GM12878 (cell line): Measurements from ENCODE around the gene REEP2. TPM values are rescaled to one million over a fixed set of nuclear protein-coding genes. Genes with fewer than 3 reads are reported as not detected.
A peak's percentile ranks its signal among the peaks of the same experiment; 100 is the strongest.

Experiments
- ATAC-seq: fragments of 200-7000 bp; cut with Tn5 transposase; 3 replicates; pipeline ENCODE4 v1.9.1; 2020; ENCODE audit warnings: mild to moderate bottlenecking, moderate library complexity
- BruUV-seq: library from RNA; stranded (reverse); fragments of 400-500 nt; replicated peaks from 2 replicates; lab custom pipeline; 2021; lab: Mats Ljungman, UMichigan
- CTCF ChIA-PET: fragments of 300-600 bp; sonication (Branson Sonifier 250); formaldehyde crosslinking; extraction: SDS; loops from one replicate; lab custom pipeline; 2021; ENCODE audit warnings: inconsistent platforms; lab: Yijun Ruan, JAX
- POLR2A ChIA-PET: fragments of 350-600 bp; formaldehyde crosslinking; extraction: SDS; loops from one replicate; lab custom pipeline; 2021; ENCODE audit warnings: inconsistent platforms; lab: Charles Lee
- RAD21 ChIA-PET: fragments of 300-600 bp; sonication (Branson Sonifier 250); formaldehyde crosslinking; loops from one replicate; lab custom pipeline; 2023; ENCODE audit warnings: antibody characterized with exemption; ENCODE audit not compliant: unreplicated experiment; lab: Charles Lee
- SMC1A ChIA-PET: fragments of 300-600 bp; sonication (Branson Sonifier 250); formaldehyde crosslinking; loops from one replicate; lab custom pipeline; 2023; ENCODE audit not compliant: unreplicated experiment, uncharacterized antibody; lab: Charles Lee
- DNase-seq: peaks from one replicate; pipeline ENCODE4 v3.0.0-alpha.2; 2011; ENCODE audit warnings: low read depth, low spot score
- FAIRE-seq: peaks from 3 replicates; lab custom pipeline; 2011; peaks lifted over from hg19 to GRCh38; lab: Jason Lieb, UNC
- H2AFZ ChIP-seq: 2 replicates; pipeline ENCODE4 v1.6.0; 2011; ENCODE audit warnings: low read depth, low read length, control low read depth; ENCODE audit not compliant: control insufficient read depth
- H3K27ac ChIP-seq: 2 replicates; pipeline ENCODE4 v1.5.1; 2011; ENCODE audit warnings: control low read depth; ENCODE audit not compliant: control insufficient read depth, insufficient read depth
- H3K27me3 ChIP-seq, 2 experiments: replicated peaks in 1 of 2; 2 replicates each; pipeline versions ENCODE4 v1.6.0 to v1.6.1; 2011; ENCODE audit warnings: low read length in 1 of 2; ENCODE audit not compliant: control insufficient read depth in 2 of 2, insufficient read depth in 2 of 2
- H3K36me3 ChIP-seq, 2 experiments: 2 replicates each; pipeline ENCODE4 v1.5.1; 2011; ENCODE audit warnings: low read length in 1 of 2; ENCODE audit not compliant: control insufficient read depth in 2 of 2, insufficient read depth in 2 of 2
- H3K4me1 ChIP-seq: 2 replicates; pipeline ENCODE4 v1.6.1; 2011; ENCODE audit warnings: mild to moderate bottlenecking, low read length, moderate library complexity, mixed read lengths; ENCODE audit not compliant: control insufficient read depth, insufficient read depth
- H3K4me2 ChIP-seq: 2 replicates; pipeline ENCODE4 v1.6.0; 2011; ENCODE audit warnings: control low read depth; ENCODE audit not compliant: control insufficient read depth, insufficient read depth
- H3K4me3 ChIP-seq: fragments of 200-600 bp; sonication (generic); 2 replicates; pipeline ENCODE4 v1.5.1; 2016
- H3K79me2 ChIP-seq: 2 replicates; pipeline ENCODE4 v1.6.0; 2011; ENCODE audit warnings: low read length; ENCODE audit not compliant: control insufficient read depth, insufficient read depth
- H3K9ac ChIP-seq: 2 replicates; pipeline ENCODE4 v1.8.0; 2011; ENCODE audit warnings: low read length, control low read depth, mixed read lengths; ENCODE audit not compliant: control insufficient read depth, insufficient read depth
- H3K9me3 ChIP-seq: replicated peaks from 3 replicates; pipeline ENCODE4 v1.5.1; 2011; ENCODE audit warnings: mild to moderate bottlenecking, low read length; ENCODE audit not compliant: control insufficient read depth, insufficient read depth
- H4K20me1 ChIP-seq: 2 replicates; pipeline ENCODE4 v1.6.0; 2011; ENCODE audit not compliant: control insufficient read depth, insufficient read depth
- EP300 ChIP-seq, 2 experiments: fragments of 150-350 bp in 1 of 2; IDR thresholded peaks; 2 replicates each; pipeline ENCODE4 v1.6.1; 2011 to 2012; ENCODE audit warnings: low read depth in 2 of 2, low read length in 2 of 2, borderline replicate concordance in 1 of 2, improper control_type of control experiment in 1 of 2, inconsistent platforms in 1 of 2; ENCODE audit not compliant: control insufficient read depth in 1 of 2
- HCFC1 ChIP-seq: fragments of 150-350 bp; IDR thresholded peaks from 2 replicates; pipeline ENCODE4 v1.6.1; 2014; ENCODE audit warnings: low read length
- HDAC2 ChIP-seq: fragments of 200-600 bp; sonication (generic); IDR thresholded peaks from 2 replicates; pipeline ENCODE4 v1.6.1; 2017
- PBX3 ChIP-seq: IDR thresholded peaks from 2 replicates; pipeline ENCODE4 v1.6.1; 2011; ENCODE audit warnings: mild to moderate bottlenecking, low read depth, low read length, moderate library complexity; ENCODE audit not compliant: insufficient replicate concordance
- ZNF592 ChIP-seq: fragments of 450-650 bp; IDR thresholded peaks from 2 replicates; pipeline ENCODE4 v1.6.1; 2017; ENCODE audit warnings: mild to moderate bottlenecking, moderate library complexity
- ZSCAN29 ChIP-seq: fragments of 450-650 bp; IDR thresholded peaks from 2 replicates; pipeline ENCODE4 v1.6.1; 2017; ENCODE audit warnings: mild to moderate bottlenecking, moderate library complexity
- WGBS: methylation state at CpG from one replicate; pipeline ENCODE4 v1.1.6; 2016; ENCODE audit warnings: low lambda C conversion rate; ENCODE audit not compliant: insufficient replicate concordance, insufficient coverage; ENCODE audit errors: missing lambda C conversion rate; 5-methylcytosine and 5-hydroxymethylcytosine counted together
- in situ Hi-C: fragments of 300-500 bp; cut with MboI; formaldehyde crosslinking; loops from 9 replicates; pipeline ENCODE4 v1.14.3; 2018; ENCODE audit warnings: mixed read lengths
- intact Hi-C: fragments of 100-400 bp; cut with micrococcal nuclease; formaldehyde crosslinking; loops from one replicate; pipeline ENCODE4 v1.14.2; 2022; ENCODE audit not compliant: unreplicated experiment
- polyA plus RNA-seq, 11 experiments: library from polyadenylated mRNA; depleted of rRNA in 4 of 11; unstranded in 6 of 11; stranded (reverse) in 5 of 11; fragments of >200 nt; fragmentation: Nextera tagmentation in 4 of 11; fragmentation: Illumina TruSeq in 1 of 11; extraction: Ambion mirVana in 4 of 11; extraction: Trizol in 1 of 11; gene quantifications; 1 replicate in 1 of 11; 2 replicates in 10 of 11; pipeline versions ENCODE4 v1.2.1 to v1.2.3, GENCODE V29; 2011 to 2016; ENCODE audit warnings: inconsistent platforms in 2 of 11, missing spikeins in 2 of 11, low read depth in 1 of 11
- total RNA-seq, 4 experiments: library from RNA; depleted of rRNA in 3 of 4; stranded (reverse); fragments of >200 nt in 3 of 4; fragmentation: Illumina TruSeq in 1 of 4; extraction: Trizol in 1 of 4; gene quantifications; 2 replicates each; pipeline versions ENCODE4 v1.2.1 to v1.2.3, GENCODE V29; 2013 to 2021
- TF ChIP-seq, protein P1 (sequence below): fragments of 450-650 bp; IDR thresholded peaks from 2 replicates; pipeline ENCODE4 v1.6.1; 2017; ENCODE audit warnings: mild to moderate bottlenecking, low read depth, inconsistent platforms; ENCODE audit not compliant: poor library complexity, severe bottlenecking
- TF ChIP-seq, protein P2 (sequence below): IDR thresholded peaks from 2 replicates; pipeline ENCODE4 v1.6.1; 2011; ENCODE audit warnings: low read depth, low read length, improper control_type of control experiment, borderline replicate concordance
- TF ChIP-seq, protein P3 (sequence below): fragments of 450-650 bp; formaldehyde crosslinking; IDR thresholded peaks from 2 replicates; pipeline ENCODE4 v1.4.0; 2020; ENCODE audit warnings: mild to moderate bottlenecking, moderate library complexity

Gene REEP2
- total and polyA plus RNA-seq, 10 of the 15 experiments (the other 5 are each of a cell fraction or from before 2014, with no cell fraction given), result 0.10 to 3.1 (median 2.0) TPM

- ChIA-PET CTCF (no interaction called here), SMC1A (interaction anchor here (1.0 to 1.6 kb wide), 2 partner anchors 10 to 159 kb away, joined by 3 to 6 read pairs; no protein-coding TSS in a partner anchor), POLR2A (interaction anchor here (1.9 kb wide), 1 partner anchor 10 kb away, joined by 9 read pairs; no protein-coding TSS in a partner anchor), RAD21 (no interaction called here)
- DNase-seq, result no peak
- H3K27ac ChIP-seq, result no peak overlapping the region
- intact Hi-C loops (no loop called here), in situ Hi-C loops (no loop called here)
- 52% methylated on average over 20 of the region's 20 CpGs for WGBS
- no peaks in the 10 kb centered on the region for H3K79me2 ChIP-seq
- H3K4me1 ChIP-seq, result peaks cover 4% of the 10 kb centered on the region
- H2AFZ ChIP-seq, result peak overlapping the region; percentile 54; the same call in 1 of the 2 replicates
- H3K9ac ChIP-seq, result peak overlapping the region; percentile 40; the same call in 1 of the 2 replicates
- BruUV-seq, result no TSS peak
- peaks cover 0 to 5% of the 10 kb centered on the region in 2 experiments for H3K36me3 ChIP-seq
- ATAC-seq, result peak; percentile 29
- no peaks in the 10 kb centered on the region for H3K27me3 ChIP-seq
- no peaks in the 10 kb centered on the region; the same call in 1 of the 2 replicates for H4K20me1 ChIP-seq
- peak overlapping the region; percentile 87 for H3K4me2 ChIP-seq
- peak overlapping the region; percentile 67 for H3K4me3 ChIP-seq
- FAIRE-seq, result no peak
- H3K9me3 ChIP-seq, result no peaks in the 10 kb centered on the region
- TF ChIP-seq PBX3 (no peak), ZNF592 (no peak), HDAC2 (no peak), HCFC1 (no peak), EP300 (IDR thresholded peaks at IDR 0.05; ENCODE audit: borderline replicate concordance in 1 of 2, control insufficient read depth in 1 of 2, low read depth in 2 of 2, low read length in 2 of 2) (no peak), ZSCAN29 (no peak)
- TF ChIP-seq, protein P1, sequence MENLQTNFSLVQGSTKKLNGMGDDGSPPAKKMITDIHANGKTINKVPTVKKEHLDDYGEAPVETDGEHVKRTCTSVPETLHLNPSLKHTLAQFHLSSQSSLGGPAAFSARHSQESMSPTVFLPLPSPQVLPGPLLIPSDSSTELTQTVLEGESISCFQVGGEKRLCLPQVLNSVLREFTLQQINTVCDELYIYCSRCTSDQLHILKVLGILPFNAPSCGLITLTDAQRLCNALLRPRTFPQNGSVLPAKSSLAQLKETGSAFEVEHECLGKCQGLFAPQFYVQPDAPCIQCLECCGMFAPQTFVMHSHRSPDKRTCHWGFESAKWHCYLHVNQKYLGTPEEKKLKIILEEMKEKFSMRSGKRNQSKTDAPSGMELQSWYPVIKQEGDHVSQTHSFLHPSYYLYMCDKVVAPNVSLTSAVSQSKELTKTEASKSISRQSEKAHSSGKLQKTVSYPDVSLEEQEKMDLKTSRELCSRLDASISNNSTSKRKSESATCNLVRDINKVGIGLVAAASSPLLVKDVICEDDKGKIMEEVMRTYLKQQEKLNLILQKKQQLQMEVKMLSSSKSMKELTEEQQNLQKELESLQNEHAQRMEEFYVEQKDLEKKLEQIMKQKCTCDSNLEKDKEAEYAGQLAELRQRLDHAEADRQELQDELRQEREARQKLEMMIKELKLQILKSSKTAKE, result no peak
- TF ChIP-seq, protein P2, sequence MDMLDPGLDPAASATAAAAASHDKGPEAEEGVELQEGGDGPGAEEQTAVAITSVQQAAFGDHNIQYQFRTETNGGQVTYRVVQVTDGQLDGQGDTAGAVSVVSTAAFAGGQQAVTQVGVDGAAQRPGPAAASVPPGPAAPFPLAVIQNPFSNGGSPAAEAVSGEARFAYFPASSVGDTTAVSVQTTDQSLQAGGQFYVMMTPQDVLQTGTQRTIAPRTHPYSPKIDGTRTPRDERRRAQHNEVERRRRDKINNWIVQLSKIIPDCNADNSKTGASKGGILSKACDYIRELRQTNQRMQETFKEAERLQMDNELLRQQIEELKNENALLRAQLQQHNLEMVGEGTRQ, result no peak
- TF ChIP-seq, protein P3, sequence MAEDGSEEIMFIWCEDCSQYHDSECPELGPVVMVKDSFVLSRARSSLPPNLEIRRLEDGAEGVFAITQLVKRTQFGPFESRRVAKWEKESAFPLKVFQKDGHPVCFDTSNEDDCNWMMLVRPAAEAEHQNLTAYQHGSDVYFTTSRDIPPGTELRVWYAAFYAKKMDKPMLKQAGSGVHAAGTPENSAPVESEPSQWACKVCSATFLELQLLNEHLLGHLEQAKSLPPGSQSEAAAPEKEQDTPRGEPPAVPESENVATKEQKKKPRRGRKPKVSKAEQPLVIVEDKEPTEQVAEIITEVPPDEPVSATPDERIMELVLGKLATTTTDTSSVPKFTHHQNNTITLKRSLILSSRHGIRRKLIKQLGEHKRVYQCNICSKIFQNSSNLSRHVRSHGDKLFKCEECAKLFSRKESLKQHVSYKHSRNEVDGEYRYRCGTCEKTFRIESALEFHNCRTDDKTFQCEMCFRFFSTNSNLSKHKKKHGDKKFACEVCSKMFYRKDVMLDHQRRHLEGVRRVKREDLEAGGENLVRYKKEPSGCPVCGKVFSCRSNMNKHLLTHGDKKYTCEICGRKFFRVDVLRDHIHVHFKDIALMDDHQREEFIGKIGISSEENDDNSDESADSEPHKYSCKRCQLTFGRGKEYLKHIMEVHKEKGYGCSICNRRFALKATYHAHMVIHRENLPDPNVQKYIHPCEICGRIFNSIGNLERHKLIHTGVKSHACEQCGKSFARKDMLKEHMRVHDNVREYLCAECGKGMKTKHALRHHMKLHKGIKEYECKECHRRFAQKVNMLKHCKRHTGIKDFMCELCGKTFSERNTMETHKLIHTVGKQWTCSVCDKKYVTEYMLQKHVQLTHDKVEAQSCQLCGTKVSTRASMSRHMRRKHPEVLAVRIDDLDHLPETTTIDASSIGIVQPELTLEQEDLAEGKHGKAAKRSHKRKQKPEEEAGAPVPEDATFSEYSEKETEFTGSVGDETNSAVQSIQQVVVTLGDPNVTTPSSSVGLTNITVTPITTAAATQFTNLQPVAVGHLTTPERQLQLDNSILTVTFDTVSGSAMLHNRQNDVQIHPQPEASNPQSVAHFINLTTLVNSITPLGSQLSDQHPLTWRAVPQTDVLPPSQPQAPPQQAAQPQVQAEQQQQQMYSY, result no peak
These were observed 761 bp downstream of the REEP2 start for GRCh38 chr5:138439477-138440158.
